ENCODE measurements around the gene SMG5. TPM values are rescaled to one million over a fixed set of nuclear protein-coding genes. Genes with fewer than 3 reads are reported as not detected.

SMG5 gene
- total RNA-seq, 1 experiment from 2014 or later, result 126 TPM

GRCh38 chr1:156226782-156227181, 55.8 kb downstream of the SMG5 start:
- DNase-seq (no peak), ATAC-seq (no peak)
- Histone ChIP-seq H3K27ac (ENCODE audit: low read length) (no peak overlapping the region), H3K9ac (ENCODE audit: low read length) (no peak overlapping the region), H4K20me1 (ENCODE audit: low read length) (no peaks in the 10 kb centered on the region), H3K36me3 (ENCODE audit: low read depth, low read length) (peaks cover 8% of the 10 kb centered on the region), H3K4me2 (ENCODE audit: low read length) (no peak overlapping the region), H3F3A (ENCODE audit: low read length, unreplicated experiment) (no peaks in the 10 kb centered on the region), H3K9me2 (replicated peaks; ENCODE audit: low read length) (no peaks in the 10 kb centered on the region), H3K79me2 (ENCODE audit: low read length) (no peaks in the 10 kb centered on the region), H3K9me3 (ENCODE audit: low read length) (no peaks in the 10 kb centered on the region), H3K4me1 (ENCODE audit: insufficient read depth, low read length) (peaks cover 12% of the 10 kb centered on the region), H2AFZ (ENCODE audit: low read length) (no peak overlapping the region), H3K4me3 (ENCODE audit: low read length) (no peak overlapping the region), H3K27me3 (ENCODE audit: low read length) (no peaks in the 10 kb centered on the region)
- CTCF ChIA-PET, result no interaction called here
- POLR2A ChIA-PET (ENCODE audit: unreplicated experiment), result no interaction called here
- BruUV-seq (replicated peaks), result no TSS peak
- intact Hi-C loops (cut with micrococcal nuclease), result no loop called here
- TF ChIP-seq, protein P1, sequence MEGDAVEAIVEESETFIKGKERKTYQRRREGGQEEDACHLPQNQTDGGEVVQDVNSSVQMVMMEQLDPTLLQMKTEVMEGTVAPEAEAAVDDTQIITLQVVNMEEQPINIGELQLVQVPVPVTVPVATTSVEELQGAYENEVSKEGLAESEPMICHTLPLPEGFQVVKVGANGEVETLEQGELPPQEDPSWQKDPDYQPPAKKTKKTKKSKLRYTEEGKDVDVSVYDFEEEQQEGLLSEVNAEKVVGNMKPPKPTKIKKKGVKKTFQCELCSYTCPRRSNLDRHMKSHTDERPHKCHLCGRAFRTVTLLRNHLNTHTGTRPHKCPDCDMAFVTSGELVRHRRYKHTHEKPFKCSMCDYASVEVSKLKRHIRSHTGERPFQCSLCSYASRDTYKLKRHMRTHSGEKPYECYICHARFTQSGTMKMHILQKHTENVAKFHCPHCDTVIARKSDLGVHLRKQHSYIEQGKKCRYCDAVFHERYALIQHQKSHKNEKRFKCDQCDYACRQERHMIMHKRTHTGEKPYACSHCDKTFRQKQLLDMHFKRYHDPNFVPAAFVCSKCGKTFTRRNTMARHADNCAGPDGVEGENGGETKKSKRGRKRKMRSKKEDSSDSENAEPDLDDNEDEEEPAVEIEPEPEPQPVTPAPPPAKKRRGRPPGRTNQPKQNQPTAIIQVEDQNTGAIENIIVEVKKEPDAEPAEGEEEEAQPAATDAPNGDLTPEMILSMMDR (conservative IDR thresholded peaks at IDR 0.05; ENCODE audit: low read depth, low read length), result no peak
- TF ChIP-seq EZH2phosphoT487 (IDR thresholded peaks at IDR 0.05; ENCODE audit: borderline replicate concordance, low read length) (no peak), EZH2 (IDR thresholded peaks at IDR 0.05; ENCODE audit: low read length, unreplicated experiment) (no peak)

DNA sequence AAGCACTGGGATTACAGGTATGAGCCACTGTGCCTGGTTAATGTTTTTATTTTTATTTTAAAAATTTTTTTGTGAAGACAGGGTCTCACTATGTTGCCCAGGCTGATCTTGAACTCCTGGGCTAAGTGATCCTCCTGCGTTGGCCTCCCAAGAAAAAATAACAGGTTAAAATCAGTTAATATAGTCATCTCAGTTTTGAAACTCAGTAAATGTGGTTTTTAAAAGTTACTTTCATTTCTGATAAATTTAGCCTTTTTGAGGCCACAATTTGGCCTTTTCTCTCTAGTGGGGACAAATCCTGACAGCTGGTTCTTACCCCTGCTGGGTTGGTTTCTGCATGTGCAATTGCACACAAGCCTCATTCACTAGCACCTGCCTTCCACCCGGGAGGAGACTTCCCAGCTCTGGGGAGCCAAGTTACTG, 56.5 kb downstream of the SMG5 start:
- ChIA-PET CTCF (interaction anchor here (0.7 kb wide), 1 partner anchor 9 kb away, joined by 3 read pairs; no protein-coding TSS in a partner anchor), POLR2A (ENCODE audit: unreplicated experiment) (interaction anchor here (0.7 kb wide), 1 partner anchor 1807 kb away, joined by 8 read pairs; no protein-coding TSS in a partner anchor)
- Histone ChIP-seq H3K27me3 (ENCODE audit: low read length) (no peaks in the 10 kb centered on the region), H3K4me2 (ENCODE audit: low read length) (no peak overlapping the region), H2AFZ (ENCODE audit: low read length) (no peak overlapping the region), H3K4me3 (ENCODE audit: low read length) (no peak overlapping the region), H3K4me1 (ENCODE audit: insufficient read depth, low read length) (peaks cover 12% of the 10 kb centered on the region), H3K9me3 (ENCODE audit: low read length) (no peaks in the 10 kb centered on the region), H3F3A (ENCODE audit: low read length, unreplicated experiment) (no peaks in the 10 kb centered on the region), H4K20me1 (ENCODE audit: low read length) (no peaks in the 10 kb centered on the region), H3K79me2 (ENCODE audit: low read length) (no peaks in the 10 kb centered on the region; the same call in 1 of the 2 replicates), H3K27ac (ENCODE audit: low read length) (no peak overlapping the region), H3K9ac (ENCODE audit: low read length) (no peak overlapping the region), H3K36me3 (ENCODE audit: low read depth, low read length) (peaks cover 8% of the 10 kb centered on the region), H3K9me2 (replicated peaks; ENCODE audit: low read length) (no peaks in the 10 kb centered on the region)
- BruUV-seq (replicated peaks), result no TSS peak
- no peak for ATAC-seq
- TF ChIP-seq, protein P1 (conservative IDR thresholded peaks at IDR 0.05; ENCODE audit: low read depth, low read length), result no peak
- no peak for TF ChIP-seq EZH2 (IDR thresholded peaks at IDR 0.05; ENCODE audit: low read length, unreplicated experiment)
- no peak for TF ChIP-seq EZH2phosphoT487 (IDR thresholded peaks at IDR 0.05; ENCODE audit: borderline replicate concordance, low read length)
- intact Hi-C loops (cut with micrococcal nuclease), result no loop called here
- no peak for DNase-seq

DNA sequence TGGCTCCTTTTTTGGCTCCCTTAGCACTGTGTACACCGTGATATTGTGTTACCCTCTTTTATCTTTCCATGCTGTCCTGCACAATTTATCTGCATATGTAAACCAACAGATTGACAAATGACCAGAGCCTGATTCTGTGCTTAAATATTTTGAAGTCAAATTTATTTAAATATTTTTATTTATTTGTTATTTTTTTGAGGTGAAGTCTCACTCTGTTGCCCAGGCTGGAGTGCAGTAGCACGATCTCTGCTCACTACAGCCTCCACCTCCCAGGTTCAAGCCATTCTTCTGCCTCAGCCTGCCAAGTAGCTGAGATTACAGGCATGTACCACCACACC, 57.0 kb downstream of the SMG5 start:
- intact Hi-C loops (cut with micrococcal nuclease), result loop anchor here (1.0 kb wide), 2 partner anchors 79 to 135 kb away; no protein-coding TSS in a partner anchor
- TF ChIP-seq EZH2 (IDR thresholded peaks at IDR 0.05; ENCODE audit: low read length, unreplicated experiment), result no peak
- TF ChIP-seq, protein P1 (conservative IDR thresholded peaks at IDR 0.05; ENCODE audit: low read depth, low read length), result no peak; the same call in 1 of the 2 replicates
- no peak for TF ChIP-seq EZH2phosphoT487 (IDR thresholded peaks at IDR 0.05; ENCODE audit: borderline replicate concordance, low read length)
- DNase-seq, result no peak
- CTCF ChIA-PET, result interaction anchor here (0.6 to 1.4 kb wide), 13 partner anchors 8 to 220 kb away, joined by 3 to 74 read pairs (median 8); partner anchors contain the start of genes PMF1 and SLC25A44
- H3K9ac ChIP-seq (ENCODE audit: low read length), result no peak overlapping the region
- H3F3A ChIP-seq (ENCODE audit: low read length, unreplicated experiment), result no peaks in the 10 kb centered on the region
- POLR2A ChIA-PET (ENCODE audit: unreplicated experiment), result no interaction called here
- H2AFZ ChIP-seq (ENCODE audit: low read length), result no peak overlapping the region
- no TSS peak for BruUV-seq (replicated peaks)
- H3K36me3 ChIP-seq (ENCODE audit: low read depth, low read length), result peaks cover 8% of the 10 kb centered on the region
- no peaks in the 10 kb centered on the region for H3K27me3 ChIP-seq (ENCODE audit: low read length)
- H3K79me2 ChIP-seq (ENCODE audit: low read length), result no peaks in the 10 kb centered on the region; the same call in 1 of the 2 replicates
- no peak overlapping the region for H3K27ac ChIP-seq (ENCODE audit: low read length)
- no peaks in the 10 kb centered on the region for H3K9me2 ChIP-seq (replicated peaks; ENCODE audit: low read length)
- no peak for ATAC-seq
- no peak overlapping the region for H3K4me2 ChIP-seq (ENCODE audit: low read length)
- no peaks in the 10 kb centered on the region for H3K9me3 ChIP-seq (ENCODE audit: low read length)
- peaks cover 12% of the 10 kb centered on the region for H3K4me1 ChIP-seq (ENCODE audit: insufficient read depth, low read length)
- no peak overlapping the region for H3K4me3 ChIP-seq (ENCODE audit: low read length)
- H4K20me1 ChIP-seq (ENCODE audit: low read length), result no peaks in the 10 kb centered on the region
